GM18526 (cell line): ENCODE measurements around the gene ATG10.

Experiments used
- POLR2A ChIP-seq: IDR thresholded peaks from 3 replicates; pipeline ENCODE4 v1.6.1; 2011; ENCODE audit not compliant: insufficient read length; ENCODE audit errors: extremely low read depth

The ATG10 gene

GRCh38 chr5:82149434-82149833, 177.6 kb downstream of the ATG10 start:
- TF ChIP-seq POLR2A: no peak

- no peak for TF ChIP-seq POLR2A
Observed at GRCh38 chr5:82150559-82150958, 178.7 kb downstream of the ATG10 start.

- no peak for TF ChIP-seq POLR2A
Observed at GRCh38 chr5:82151204-82151603, 179.4 kb downstream of the ATG10 start.

GRCh38 chr5:82151662-82152061, 179.8 kb downstream of the ATG10 start:
- no peak for TF ChIP-seq POLR2A

- no peak for TF ChIP-seq POLR2A
Observed at GRCh38 chr5:82152978-82153481, 181.2 kb downstream of the ATG10 start.

GRCh38 chr5:82154776-82155175, 183.0 kb downstream of the ATG10 start:
- TF ChIP-seq POLR2A: no peak

- no peak for TF ChIP-seq POLR2A
Observed at GRCh38 chr5:82155305-82155704, 183.5 kb downstream of the ATG10 start.

- no peak for TF ChIP-seq POLR2A
Observed at GRCh38 chr5:82156874-82157273, 185.1 kb downstream of the ATG10 start.

GRCh38 chr5:82158755-82159413, 187.1 kb downstream of the ATG10 start:
- no peak for TF ChIP-seq POLR2A

- TF ChIP-seq POLR2A: no peak
Observed at GRCh38 chr5:82160948-82161347, 189.1 kb downstream of the ATG10 start.

GRCh38 chr5:82162573-82162972, 190.8 kb downstream of the ATG10 start:
- TF ChIP-seq POLR2A: no peak

GRCh38 chr5:82163452-82164175, 191.8 kb downstream of the ATG10 start:
- no peak for TF ChIP-seq POLR2A

GRCh38 chr5:82164176-82164976, 192.6 kb downstream of the ATG10 start:
- no peak for TF ChIP-seq POLR2A

- TF ChIP-seq POLR2A: no peak
Observed at GRCh38 chr5:82164977-82165713, 193.3 kb downstream of the ATG10 start.

GRCh38 chr5:82165740-82166530, 194.1 kb downstream of the ATG10 start:
- TF ChIP-seq POLR2A: no peak
